IPS-NIHi11 (cell line): Measurements from ENCODE around the gene KRT33A.
A peak's percentile ranks its signal among the peaks of the same experiment; 100 is the strongest.

ENCODE experiments used
- DNase-seq: peaks from one replicate; pipeline ENCODE4 v3.0.0; 2012; ENCODE audit warnings: mixed read lengths, low spot score

Gene KRT33A

DNA sequence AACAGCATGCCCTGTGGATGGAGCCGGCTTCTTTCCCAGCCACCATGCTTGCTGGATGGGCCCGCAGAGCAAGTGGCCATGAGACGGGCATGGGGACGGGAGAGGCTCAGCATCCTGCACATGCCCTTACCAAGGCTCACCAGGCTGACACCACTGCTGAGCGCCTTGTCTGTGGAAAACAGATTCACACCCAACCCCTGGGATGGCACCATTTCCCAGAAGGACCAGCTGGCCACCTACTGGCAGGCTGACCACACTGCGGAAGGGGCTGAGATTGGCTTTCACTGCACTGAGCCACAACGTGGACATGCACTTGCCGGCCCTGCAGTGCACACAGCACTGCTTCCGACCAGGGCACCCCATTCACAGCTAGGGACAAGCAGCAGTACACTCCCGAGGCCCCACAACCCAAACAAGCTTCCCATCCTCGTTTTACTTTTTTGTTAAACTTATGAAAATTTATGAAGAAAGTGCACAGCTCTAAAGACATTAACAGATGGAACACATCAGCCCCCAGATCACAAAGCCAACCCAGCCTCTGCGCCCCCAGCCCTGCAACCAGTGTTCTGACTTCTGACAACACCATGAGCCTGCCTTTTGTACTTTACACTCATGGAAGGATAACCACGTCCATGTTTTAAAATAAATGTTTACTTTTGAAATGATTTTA, 21.2 kb downstream of the KRT33A start:
- peak; percentile 76 for DNase-seq

DNA sequence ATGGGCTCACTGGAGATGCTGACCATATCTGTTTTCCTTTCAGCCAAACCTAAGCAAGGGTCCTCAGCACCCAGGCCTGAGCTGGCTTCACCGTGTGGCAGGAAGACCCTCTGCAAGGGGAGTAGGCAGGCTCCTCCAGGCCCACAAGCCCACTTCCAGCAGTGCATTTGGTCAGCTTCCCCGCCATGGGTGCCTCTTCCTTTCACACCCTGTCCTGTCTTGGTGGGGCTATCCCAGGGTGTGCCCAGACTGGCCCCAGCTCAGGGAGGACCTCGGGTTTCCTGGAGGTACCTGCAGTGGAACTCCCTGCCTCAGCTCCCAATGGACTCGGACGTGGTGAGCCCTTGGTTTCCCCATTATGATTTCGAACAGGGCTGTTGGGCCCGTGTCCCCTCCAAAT, 22.4 kb downstream of the KRT33A start:
- no peak for DNase-seq

DNA sequence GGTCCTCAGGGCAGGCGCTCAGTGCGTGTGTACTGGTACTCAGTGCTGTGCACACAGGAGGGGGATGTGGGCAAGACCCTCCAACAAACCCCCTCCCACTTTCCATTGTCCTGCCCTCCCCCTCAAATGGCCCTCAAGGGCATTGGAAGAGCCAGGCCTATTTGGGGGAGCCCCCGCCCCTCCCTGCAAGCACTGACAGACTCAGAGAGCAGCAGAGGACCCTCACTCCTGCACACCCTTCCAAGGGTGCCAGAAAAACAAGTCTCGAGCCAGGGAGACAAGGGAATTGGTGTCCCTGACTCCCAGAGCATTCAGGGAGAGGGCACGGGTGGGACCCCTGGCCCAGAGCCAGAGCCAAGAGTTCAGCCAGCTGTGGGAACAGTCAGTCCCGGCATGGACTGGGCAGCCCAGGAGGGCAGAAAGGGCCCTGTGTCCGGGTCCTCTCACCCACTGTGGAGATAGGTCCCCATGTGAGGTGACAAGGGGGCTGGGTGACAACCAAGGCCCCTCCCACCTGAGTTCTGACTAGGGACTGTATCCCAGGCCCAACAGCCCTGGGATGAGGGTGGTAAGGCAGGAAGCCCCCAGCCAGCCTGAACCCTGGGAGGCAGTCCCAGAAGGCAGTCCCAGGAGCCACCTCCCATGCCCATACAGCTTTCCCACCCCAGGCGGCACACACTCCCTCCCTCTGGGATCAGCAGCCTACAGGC, 23.1 kb downstream of the KRT33A start:
- no peak for DNase-seq

DNA sequence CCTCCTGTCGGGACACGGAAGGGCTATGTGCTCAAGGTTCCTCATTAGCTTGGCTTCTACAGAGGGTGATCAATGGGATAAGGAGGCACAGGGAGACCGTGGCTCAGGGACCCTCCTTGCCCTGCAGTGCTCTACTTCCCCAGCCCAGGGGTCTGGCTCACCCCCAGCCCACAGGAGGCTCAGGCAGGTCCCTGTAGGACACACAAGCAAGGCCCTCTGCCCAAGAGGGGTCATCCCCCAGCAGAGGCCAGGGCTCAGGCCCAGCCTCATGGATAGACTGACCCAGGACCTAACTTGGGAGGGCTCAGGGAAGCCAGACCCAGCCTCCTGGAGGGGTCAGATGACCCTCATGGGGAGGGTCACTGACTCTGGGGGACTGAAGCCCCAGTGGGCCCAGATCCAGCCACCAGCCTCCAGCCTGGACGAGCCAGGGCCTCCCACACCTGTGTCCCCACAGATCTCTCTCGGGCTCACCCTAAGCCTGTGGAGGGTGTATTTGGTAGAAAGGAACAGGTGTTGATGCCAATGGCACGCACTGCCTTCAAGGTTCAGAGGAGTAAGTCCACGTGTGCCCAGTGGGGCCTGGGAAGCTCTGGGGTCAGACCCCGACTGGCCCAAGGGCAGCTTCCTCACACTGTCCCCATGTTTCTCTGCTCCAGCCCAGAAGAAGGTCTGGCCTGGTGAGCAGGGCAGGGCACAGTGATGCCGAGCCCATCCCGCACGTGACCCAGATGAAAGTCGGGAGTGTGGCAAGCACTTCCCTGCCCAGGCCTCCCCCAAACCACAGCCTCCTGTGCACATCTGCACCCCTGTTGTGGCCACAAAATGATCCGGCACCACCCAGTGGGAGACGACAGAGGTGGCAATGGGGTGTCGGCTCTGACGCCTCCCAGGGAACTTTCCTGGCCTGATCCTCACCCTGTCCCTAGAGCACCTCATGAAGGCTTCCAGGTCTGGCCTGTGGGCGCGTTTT, 24.2 kb downstream of the KRT33A start:
- no peak for DNase-seq

DNA sequence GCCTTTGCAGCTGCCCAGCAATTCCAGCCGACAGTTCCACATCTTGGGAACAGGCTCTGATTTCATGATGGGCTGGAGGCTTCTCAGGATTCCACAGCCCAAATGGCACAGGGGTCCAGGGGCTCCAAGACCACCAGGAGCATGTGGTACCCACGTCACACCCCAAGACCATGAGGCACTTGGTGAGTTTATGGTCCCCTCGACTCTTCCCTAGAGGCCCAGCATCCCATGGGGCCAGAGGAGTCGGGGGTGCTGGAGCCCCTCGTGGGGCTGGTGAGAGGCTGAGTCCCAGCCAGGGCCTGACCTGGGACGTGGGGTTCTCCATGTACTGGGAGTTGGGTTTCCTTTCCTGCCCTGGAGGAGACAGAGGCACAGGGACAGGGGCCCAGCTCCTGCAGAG, 25.0 kb downstream of the KRT33A start:
- no peak for DNase-seq

DNA sequence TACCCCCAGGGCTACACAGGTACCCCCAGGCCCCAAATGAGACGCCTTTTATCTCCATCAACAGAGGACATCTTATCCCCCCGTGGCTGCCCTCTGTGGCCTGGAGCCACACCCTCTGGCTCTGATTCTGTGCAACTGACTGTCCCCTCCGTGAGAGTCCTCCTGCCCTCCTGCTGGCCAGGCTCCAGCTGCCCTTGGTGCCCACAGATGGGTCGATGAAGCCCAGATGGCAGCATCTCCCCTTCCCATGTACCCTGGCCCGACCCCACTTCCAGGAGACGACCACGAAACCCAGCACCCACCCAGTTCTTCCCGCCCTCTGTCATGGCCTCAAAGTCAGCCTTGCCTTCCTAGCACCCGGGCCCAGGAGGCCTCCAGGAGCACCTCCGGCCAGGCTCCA, 25.5 kb downstream of the KRT33A start:
- no peak for DNase-seq

DNA sequence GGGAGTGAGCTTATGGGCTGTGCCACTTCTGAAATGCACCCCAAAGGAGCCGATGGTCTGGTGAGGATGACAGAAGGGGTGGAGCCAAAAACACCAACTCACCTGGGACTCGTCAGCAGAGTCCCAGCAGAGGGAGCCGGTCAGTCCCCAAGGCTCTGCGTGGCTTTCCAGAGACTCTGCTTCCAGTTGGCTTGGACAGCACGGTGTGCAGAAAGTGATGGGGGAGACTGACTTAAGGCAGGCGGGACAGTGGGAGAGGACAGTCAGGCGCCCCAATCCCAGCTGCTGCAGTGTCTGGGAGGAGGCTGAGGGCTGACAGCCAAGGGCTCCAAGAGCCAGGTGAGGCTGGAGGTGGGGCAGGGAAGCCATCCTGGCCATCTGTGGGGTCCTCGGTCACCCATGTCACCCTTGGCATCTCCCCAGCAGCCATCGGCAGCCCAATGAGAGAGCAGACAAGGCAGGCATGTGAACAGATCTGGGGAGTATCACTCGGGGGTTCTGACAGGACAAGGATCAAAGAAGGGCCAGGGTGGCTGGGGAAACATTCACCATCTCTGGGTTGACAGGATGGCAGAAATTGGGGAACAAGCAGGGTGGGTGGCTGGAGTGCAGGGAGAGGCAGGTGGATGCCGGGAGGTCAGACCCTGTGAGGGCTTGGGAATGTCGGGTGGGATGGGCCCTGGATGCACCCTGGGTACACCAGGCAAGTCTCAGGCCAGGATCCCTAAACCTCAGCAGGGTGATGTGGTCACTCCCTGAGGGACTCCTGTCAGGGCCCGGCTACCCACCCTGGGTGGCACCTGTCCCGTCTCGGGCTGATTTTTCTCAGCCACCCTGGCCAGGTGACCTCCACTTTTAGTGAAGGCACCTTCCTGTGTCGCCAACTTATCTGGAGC, 26.2 kb downstream of the KRT33A start:
- peak; percentile 66 for DNase-seq

DNA sequence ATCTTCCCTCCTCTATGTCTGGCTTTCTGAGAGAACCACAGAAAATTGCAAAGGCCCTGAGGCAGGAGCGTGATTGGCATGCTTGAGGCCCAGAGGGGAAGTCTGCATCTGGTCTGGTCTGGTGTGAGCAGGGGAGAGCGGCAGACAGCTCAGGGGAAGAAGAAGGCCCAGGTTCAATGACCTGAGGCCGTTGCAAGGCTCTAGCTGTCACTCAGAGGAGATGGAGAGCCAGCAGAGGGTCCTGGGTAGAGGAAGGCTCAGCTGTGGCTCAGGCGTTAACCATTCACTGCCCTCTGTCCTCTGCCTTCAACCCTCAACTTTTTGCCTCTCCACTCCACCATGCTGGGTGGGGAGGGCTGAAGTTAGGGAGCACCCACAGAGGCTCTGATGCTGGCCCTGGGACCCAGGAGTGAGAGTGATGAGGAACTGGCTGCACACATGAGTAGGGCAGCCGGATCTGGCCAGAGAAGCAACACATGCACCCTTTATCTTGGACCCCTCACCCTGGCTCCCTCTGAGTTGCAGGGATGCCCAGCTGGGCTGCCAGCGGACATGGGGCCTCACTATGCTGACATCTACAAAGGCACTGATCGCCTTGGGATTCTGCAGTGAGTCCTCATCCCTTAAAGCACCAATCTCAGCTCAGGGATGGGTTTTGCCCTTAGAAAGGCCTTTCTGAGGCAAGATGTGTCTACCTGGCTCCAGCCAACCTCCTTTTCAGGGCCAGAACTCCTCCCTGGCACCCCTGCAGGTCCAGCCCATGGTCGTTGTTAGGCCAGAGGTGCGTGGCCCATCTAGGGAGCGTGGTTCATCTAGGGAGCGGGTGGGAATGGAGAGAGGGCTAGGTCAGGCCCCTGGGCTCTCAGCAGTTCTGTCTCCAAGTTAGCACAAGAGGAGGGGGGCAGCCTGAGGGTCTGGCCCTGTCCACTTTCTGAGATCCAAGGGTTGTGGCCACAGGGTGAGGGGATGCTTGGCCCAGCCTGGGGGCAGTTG, 27.4 kb downstream of the KRT33A start:
- DNase-seq = no peak

DNA sequence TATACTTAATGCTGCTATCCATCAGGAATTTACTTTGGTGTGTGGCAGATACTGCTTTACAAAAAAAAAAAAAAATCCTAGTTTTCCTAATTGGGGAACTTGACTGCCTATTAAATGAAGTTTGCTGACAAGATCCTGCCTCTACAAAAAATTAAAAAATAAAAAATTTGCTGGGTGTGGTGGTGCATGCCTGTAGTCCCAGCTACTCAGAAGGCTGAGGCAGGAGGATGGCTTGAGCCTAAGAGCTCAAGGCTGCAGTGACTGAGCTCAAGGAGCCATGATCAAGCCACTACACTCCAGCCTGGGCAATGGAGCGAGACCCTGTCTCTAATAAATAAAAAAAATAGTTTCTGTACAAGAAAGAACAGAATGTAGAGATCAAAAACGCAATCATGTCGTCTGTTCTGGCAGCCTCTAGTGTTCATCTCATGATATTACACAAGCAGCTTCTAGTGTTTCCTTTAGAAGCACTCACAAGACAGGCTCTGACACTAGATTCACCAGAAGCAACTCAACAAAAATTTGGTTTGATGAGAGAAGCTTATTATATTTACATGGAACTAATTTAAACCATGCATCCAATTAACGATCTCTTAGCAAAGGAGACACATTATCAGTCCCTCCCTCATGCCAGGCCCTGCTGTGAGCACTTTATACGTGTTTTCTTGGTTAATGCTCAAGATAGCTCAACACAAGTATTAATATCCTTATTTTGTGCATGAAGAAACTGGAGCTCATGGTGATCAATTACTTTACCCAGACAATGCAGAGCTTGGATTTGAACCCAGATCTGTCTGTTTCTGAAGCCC, 28.3 kb downstream of the KRT33A start:
- peak; percentile 32 for DNase-seq

DNA sequence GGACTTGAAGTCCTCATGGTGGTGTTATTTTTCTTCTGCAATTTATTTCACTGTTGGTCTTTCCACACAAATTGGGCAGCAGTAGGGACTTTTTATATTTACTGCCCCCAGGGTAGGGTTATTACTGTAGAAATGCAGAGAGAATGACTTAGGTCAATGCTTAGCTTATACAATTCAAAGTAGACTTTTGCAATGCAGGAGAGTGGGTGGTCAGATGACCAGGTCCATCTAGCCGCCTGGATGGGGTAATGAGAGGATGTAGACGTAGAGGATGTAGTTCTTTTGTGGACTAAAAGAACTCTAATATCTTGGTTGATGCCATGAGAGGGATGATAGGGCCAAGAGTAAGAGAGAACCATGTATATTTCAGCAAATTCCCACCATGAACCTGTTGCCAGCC, 32.4 kb downstream of the KRT33A start:
- DNase-seq = no peak

DNA sequence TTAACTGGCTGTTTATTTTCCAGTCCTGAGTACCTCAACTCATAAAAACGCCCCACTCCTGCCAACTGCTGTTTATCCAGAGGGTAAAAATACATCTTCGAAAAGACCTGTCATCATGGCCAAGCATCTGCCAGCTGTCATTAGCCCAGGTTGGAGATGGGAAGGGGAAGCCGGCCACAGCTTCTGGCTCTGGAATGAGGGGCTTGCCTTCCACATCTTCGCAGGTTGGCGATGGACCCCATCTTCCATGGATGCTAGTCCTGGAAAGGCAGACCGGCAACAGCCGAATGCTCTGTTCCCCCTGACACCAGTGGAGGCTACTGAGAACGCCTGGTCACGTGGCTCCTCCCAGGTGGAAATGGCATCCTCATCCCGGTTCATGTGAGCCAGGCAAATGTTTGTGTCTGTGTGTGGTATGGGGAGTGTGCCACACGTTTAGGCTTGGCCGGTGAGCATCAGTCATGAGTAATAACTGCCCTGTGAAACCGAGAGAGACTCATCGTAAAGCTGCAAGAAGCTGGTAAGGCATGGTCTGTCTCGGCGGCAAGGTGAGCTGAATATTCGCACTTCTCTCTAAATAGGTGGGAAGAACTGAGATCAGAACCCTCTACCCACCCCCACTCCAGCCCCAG, 34.7 kb downstream of the KRT33A start:
- DNase-seq = no peak

DNA sequence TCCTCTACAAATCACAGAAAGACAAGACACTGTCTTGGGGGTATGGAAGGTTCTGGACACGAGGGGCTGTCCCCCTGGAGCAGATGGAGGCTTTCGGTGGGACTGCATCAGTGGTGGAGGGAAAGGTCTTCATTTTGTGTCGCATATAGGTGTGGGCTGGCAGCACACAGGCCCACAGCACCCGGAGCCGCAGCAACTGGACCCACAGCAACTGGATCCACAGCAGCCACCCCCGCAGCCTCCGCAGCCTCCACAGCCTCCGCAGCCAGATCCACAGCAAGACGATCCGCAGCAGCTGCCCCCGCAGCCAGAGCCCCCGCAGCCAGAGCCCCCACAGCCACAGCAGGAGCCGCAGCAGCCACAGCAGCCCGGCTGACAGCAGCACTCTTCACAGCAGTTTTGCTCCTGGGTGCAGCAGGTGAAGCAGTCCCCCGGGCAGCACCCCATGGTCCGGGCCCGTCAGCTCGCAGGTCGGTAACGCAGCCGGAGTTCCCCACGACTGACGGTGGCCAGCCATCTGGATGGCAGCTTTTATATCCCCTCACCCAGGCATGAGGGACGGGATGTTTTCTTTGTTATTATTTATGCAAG, 35.3 kb downstream of the KRT33A start, which contains the start of gene KRTAP17-1:
TSS of gene KRTAP17-1 (minus strand) at position 507 of the 591 bp plus-strand sequence. CDS start at position 447, 60 bp downstream.
- DNase-seq = no peak

DNA sequence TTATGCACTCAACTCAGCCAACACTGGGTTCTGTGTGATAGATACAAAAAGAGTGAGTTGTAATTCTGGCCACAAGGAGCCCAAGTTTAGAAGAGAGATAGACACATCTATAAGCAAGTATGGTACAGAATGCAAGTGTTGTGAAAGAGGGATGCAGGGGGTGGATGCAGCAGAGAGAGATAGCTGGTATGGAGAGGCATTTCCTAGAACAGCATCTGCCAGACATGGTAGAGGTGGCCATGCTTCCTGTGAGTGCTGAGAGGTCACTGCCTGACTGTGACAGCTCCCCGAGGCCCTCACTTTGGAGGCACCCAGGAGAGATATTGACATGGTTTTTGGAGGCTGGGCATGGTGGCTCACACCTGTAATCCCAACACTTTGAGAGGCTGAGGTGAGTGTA, 39.5 kb downstream of the KRT33A start:
- no peak for DNase-seq

DNA sequence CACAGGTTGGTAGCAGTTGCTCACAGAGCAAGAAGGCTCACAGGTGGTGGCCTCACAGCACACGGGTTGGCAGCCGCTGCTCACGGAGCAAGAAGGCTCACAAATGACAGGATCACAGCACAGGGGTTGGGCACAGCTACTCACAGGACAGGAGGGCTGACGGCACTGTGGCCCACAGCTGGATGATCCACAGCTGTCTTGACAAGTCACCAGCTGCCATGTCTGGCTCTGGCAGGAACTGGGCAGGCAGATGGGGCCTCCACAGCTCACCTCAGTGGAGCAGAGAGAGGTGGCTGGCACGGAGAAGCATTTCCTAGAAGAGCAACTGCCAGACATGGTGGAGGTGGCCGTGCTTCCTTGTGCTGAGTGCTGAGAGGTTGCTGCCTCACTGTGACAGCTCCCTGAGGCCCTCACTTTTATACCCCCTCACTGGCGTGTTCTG, 41.7 kb downstream of the KRT33A start, which contains the start of gene KRTAP16-1:
TSS of gene KRTAP16-1 (minus strand) at position 392 of the 442 bp plus-strand sequence. CDS start at position 336, 56 bp downstream.
- no peak for DNase-seq

DNA sequence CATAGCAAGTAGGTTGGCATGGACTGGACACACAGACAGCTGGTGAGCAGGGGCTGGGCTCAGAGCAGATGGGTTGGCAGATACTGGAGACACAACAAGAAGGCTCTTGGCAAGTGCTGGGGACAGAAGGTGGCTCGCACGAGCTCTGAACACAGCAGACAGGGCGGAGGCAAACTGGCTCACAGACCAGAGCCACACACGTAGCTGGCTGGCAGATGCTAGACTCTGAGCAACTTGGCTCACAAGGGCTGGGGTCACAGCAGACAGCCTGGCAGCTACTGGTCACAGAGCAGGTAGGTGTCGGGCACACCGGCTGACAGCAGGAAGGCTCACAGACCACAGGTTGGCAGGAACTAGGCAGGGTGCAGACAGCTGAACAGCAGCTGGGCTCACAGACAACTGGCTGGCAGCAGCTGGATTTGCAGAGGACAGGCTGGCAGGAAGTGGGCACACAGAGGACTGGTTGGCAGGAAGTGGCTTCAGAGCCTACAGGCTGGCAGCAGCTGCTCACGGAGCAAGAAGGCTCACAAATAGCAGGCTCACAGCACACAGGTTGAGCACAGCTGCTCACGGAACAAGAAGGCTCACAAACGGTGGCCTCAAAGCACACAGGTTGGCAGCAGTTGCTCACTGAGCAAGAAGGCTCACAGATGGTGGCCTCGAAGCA, 42.2 kb downstream of the KRT33A start:
- no peak for DNase-seq

DNA sequence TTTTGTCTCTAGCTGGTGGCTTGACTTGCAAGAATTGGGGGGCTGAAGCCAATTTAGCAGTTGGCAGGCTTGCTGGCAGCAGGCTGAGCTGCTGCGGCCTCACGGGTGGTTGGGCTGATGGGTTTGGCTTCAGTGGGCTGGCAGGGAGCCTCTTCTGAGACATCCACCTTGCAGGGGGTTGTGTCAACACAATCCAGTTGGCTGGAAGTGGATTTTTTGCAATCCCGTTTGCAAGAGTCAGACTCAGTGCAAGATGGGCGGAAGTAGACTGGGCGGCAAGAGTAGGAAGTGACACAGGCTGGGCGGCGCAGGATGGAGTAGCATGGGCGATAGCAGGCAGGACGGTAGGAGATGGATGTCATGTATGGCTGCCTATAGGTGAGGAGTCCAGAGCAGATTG, 43.0 kb downstream of the KRT33A start:
- DNase-seq = no peak

DNA sequence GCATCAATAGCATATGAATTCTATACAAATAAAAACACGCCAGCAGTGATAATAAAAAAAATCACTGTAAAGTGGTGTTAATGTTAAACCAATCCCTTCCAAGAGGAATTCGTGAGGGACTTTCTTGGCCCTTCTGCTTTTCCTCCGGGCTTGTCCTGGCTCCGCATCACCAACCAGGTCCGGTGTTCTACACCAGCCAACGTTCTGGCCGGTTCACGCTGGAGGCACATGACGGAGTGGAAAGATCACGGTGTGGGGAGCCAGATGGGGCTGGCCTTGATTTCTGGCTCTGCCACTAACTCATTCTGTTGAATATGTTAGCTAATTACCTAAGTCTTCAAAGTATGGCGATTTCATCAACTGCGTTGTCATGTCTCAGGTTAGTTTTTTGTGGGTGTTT, 46.5 kb downstream of the KRT33A start:
- no peak for DNase-seq

DNA sequence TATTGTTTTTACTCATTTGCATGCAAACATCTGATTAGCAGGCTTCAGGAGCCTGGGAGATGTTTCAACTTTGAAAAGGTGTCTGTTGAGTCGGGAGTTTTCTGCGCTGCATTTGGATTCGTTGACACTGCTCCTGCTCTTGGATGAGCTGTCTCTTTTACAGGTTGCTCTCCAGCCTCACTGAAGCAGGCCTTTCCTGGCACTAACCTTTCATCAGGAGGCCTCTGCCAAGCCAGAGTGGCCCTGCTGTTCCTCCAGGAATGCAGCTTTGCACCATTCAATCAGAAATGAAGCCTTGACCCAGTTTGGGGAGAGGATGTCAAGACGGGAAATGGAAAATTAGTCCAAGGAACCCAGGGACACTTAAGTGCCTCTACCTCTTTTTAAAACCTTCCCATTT, 47.6 kb downstream of the KRT33A start:
- DNase-seq = no peak
